ENCODE results near the gene SIRPB2.

DNA sequence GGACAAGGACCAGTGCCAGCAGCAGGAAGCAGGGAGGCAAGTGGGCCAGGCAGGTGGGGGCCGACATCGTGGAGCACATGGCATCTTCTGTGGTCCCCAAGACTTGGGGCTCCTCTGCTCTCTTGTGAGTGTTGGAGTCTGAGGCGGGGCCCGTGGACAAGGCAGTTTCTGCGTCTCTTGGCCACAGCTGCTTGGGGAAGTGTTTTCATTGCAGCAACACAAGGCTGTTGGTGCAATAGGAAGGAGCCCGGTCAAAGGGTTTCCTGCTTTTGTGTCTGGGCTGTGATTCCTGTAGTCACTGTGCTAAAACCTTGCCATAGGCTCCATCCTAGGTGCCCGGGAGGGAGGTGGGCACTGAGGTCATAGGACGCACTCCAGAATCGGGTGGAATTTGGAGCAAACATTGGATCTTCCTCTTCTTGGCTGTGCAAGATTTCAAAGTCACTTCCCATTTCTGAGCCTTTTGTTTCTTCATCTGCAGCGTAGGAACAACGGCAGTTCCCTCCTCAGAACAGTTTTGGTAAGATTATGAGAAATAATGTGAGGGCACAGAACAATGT, at the start of gene SIRPB2:
- peak; percentile 23 for TF ChIP-seq JUN (IDR thresholded peaks at IDR 0.05; ENCODE audit: borderline replicate concordance, insufficient read depth, insufficient read length, low read depth)
- TF ChIP-seq FOS (IDR thresholded peaks at IDR 0.05; ENCODE audit: borderline replicate concordance, insufficient read depth, low read length) = peak; percentile 7

Data from endothelial cell of umbilical vein (primary cell).